ENCODE results near the gene FGD3.

- no peak for TF ChIP-seq POLR2A (IDR thresholded peaks at IDR 0.05)
- no peak for TF ChIP-seq CTCF (IDR thresholded peaks at IDR 0.05 in 4 of 5, conservative IDR thresholded peaks at IDR 0.05 in 1 of 5)
Observed at GRCh38 chr9:92979283-92980056, 32.1 kb downstream of the FGD3 start.
